ENCODE data around the gene ABCF2. TPM values are rescaled to one million over a fixed set of nuclear protein-coding genes. Genes with fewer than 3 reads are reported as not detected.

The ABCF2 gene
- total and polyA plus RNA-seq, 5 donors from 2014 or later: 16.3 to 31.4 (median 29.4) TPM

DNA sequence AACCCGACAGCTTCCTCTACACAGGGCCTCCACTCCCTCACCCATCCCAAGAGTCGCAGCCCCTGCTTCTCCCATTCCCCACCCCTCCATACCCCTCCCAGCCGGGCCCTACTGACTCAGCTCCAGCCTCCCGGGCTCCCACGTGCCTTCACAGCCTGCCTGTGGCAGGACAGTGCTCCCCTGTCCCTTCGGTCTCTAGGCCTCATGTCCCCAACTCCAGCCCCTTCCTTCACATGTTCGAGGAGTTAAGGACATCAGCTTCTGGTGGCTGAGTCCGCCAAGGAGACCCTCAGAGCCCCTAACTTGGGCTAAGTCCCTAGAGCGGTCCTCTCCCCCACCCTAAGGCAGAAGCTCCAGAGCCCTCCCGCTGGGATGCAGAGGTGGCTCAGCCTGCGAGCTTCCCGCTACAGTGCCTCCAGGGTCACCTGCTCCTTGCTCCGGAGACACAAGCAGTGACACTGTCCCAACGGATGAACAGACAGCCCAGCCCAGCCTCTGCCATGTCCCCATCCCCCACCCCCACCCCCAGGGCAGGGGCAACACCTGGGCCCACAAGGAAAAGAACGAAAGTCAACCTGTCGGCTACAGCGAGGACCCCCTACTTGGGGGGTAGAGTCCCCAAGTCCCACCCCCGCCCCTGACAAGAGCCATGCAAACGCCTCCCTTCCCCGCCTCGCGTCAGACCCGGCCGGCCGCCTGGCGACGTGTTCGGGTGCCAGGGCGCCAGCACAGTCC, 20.8 kb upstream of the ABCF2 start:
- peaks cover 20% of the 10 kb centered on the region for H3K27me3 ChIP-seq (ENCODE audit: control insufficient read depth, insufficient read depth, low read length)
- H3K27ac ChIP-seq (ENCODE audit: insufficient read depth, low read length, poor library complexity, severe bottlenecking): no peak overlapping the region
- no peaks in the 10 kb centered on the region for H3K9me3 ChIP-seq (ENCODE audit: control insufficient read depth in 2 of 2, low read length in 2 of 2)
- ATAC-seq (ENCODE audit: low read depth in 2 of 2) (no peak), DNase-seq (no peak)
- peaks cover 55% of the 10 kb centered on the region for H3K4me1 ChIP-seq (ENCODE audit: control insufficient read depth, insufficient read depth, low read length, poor library complexity, severe bottlenecking)
- peak overlapping the region in 3 of 4 donors; percentile 78 to 84 (median 78) for H3K4me3 Mint-ChIP-seq
- H3K36me3 Mint-ChIP-seq: no peaks in the 10 kb centered on the region
- no peaks in the 10 kb centered on the region for H3K36me3 ChIP-seq (ENCODE audit: control insufficient read depth, insufficient read depth, low read length)
- H3K9me3 Mint-ChIP-seq: peaks cover 0 to 3% (median 0%) of the 10 kb centered on the region in 7 donors
- H3K4me3 ChIP-seq (ENCODE audit: low read depth, low read length): no peak overlapping the region
- peaks cover 76% of the 10 kb centered on the region for H3K27me3 Mint-ChIP-seq
- peaks cover 5 to 74% (median 21%) of the 10 kb centered on the region in 4 donors for H3K4me1 Mint-ChIP-seq
- no peak overlapping the region for H3K27ac Mint-ChIP-seq

DNA sequence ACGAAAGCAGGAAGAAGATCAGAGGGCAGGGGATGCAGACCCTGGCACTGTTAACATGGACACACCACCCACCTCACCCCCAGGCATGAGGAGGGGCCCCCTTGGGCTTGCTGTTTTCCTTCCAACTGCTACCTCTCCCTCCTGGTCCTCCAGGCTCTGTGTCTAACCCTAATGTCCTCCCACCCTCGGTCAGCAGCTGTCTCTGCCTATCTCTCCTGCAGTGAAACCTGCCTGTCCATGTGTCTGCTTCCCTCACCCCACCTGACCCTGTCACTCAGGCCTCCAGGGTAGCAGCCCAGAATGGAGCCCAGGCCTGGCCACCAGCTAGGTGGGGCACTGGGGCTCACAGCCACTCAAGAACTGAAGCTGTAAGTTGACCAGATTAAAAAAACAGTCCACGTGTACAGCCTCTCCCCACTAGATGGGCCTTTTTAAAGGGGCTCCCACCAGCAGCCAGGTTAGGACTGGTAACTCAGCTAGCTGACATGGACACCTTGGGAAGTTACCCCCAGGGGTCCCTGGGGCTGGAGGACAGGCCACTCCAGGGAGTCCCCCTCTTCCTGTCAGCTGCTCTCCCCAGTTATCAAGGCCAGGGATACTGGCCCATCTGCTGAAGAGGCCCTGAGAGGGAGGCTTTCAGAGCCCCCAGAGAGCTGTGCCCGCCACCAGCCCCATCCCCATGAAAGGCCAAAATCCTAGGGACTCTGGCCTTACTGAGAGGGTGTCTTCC, 20.0 kb upstream of the ABCF2 start:
- H3K4me3 Mint-ChIP-seq: peak overlapping the region; percentile 52 to 84 (median 70)
- Histone ChIP-seq H3K27ac (ENCODE audit: insufficient read depth, low read length, poor library complexity, severe bottlenecking) (no peak overlapping the region), H3K36me3 (ENCODE audit: control insufficient read depth, insufficient read depth, low read length) (no peaks in the 10 kb centered on the region), H3K9me3 (ENCODE audit: control insufficient read depth in 2 of 2, low read length in 2 of 2) (no peaks in the 10 kb centered on the region), H3K4me1 (ENCODE audit: control insufficient read depth, insufficient read depth, low read length, poor library complexity, severe bottlenecking) (peaks cover 54% of the 10 kb centered on the region), H3K27me3 (ENCODE audit: control insufficient read depth, insufficient read depth, low read length) (peaks cover 20% of the 10 kb centered on the region), H3K4me3 (ENCODE audit: low read depth, low read length) (no peak overlapping the region)
- H3K27me3 Mint-ChIP-seq: peaks cover 68% of the 10 kb centered on the region
- H3K9me3 Mint-ChIP-seq: peaks cover 0 to 3% (median 0%) of the 10 kb centered on the region in 7 donors
- DNase-seq (no peak), ATAC-seq (ENCODE audit: low read depth in 2 of 2) (no peak)
- no peaks in the 10 kb centered on the region for H3K36me3 Mint-ChIP-seq
- no peak overlapping the region for H3K27ac Mint-ChIP-seq
- H3K4me1 Mint-ChIP-seq: peaks cover 5 to 69% (median 21%) of the 10 kb centered on the region in 4 donors

DNA sequence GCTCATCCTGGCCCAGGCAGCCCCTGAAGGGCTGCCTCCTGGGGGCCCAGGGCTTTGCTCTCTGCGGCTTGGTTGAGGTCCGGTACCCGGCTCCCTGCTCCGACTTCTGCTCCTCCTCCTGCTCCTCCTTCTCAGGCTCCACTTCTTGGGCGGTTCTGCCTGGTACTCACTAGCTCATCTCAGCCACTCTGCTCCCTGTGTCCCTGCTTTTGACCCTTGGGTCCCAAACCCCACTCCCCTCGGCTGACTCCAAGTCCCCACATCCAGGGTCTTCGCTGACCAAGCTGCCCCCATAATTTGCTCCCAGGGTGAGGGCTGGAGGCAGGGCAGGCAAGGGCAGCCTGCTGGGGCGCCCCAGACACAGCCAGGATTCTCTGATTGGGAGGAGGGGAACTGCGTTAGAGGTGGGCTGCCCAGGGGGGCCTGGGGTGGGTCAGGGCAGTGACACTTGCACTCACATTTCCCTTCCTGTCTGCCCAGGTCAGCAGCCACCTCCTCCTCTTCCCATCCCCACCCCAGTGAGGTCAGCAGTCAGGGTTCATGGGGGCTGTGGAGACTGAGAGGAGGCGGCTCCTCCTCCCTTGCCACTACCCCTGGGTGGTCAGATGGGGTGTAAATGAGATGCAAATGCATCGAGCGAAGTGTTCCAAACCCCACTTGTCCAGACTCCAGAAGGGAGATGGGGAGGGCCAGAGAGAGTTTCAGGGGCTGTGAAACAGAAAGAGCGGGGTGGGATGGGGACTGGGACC, 19.3 kb upstream of the ABCF2 start:
- DNase-seq (no peak), ATAC-seq (ENCODE audit: low read depth in 2 of 2) (no peak)
- Mint-ChIP-seq H3K36me3 (no peaks in the 10 kb centered on the region), H3K9me3 (peaks cover 0 to 3% (median 0%) of the 10 kb centered on the region in 7 donors), H3K4me3 (peak overlapping the region; percentile 54 to 71 (median 63)), H3K27me3 (peaks cover 66% of the 10 kb centered on the region), H3K27ac (no peak overlapping the region), H3K4me1 (peaks cover 5 to 68% (median 21%) of the 10 kb centered on the region in 4 donors)
- Histone ChIP-seq H3K9me3 (ENCODE audit: control insufficient read depth in 2 of 2, low read length in 2 of 2) (no peaks in the 10 kb centered on the region), H3K4me1 (ENCODE audit: control insufficient read depth, insufficient read depth, low read length, poor library complexity, severe bottlenecking) (peaks cover 52% of the 10 kb centered on the region), H3K27me3 (ENCODE audit: control insufficient read depth, insufficient read depth, low read length) (peaks cover 20% of the 10 kb centered on the region), H3K36me3 (ENCODE audit: control insufficient read depth, insufficient read depth, low read length) (no peaks in the 10 kb centered on the region), H3K27ac (ENCODE audit: insufficient read depth, low read length, poor library complexity, severe bottlenecking) (no peak overlapping the region), H3K4me3 (ENCODE audit: low read depth, low read length) (no peak overlapping the region)

DNA sequence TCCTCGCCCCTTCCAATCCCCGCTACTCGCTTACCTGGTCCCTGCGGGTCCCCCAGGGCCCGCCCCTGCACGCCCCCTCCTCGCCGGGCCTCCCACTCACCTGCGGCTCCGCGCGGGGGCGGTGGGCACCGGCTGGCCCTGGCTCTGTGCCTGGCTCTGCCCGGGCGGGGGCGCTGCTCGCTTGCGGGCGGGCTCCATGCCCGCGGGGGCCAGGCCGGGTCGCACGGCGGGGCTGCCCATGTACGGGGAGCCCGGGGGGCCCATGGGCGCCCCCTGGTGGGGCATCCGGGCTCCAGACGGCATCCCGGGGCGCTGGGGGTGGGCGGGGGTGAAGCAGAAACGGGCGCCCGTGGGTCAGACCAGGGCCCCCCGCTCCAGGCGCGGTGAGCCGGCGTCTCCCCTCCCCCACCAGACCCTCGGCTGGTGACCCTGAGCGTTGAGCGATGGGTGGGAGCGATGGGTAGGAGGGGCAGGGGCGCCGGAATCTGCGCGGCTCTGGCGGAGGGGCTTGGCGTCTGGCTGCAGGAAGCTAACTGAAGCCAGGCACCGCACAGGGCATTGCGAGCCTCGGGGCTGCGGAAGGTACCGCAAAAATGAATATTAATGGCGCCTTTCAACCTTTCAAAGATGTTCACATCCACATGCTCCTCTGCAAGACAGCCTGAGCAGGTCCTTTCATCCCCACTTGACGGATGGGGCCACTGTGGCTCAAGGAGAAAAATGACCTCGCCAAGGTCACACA, 18.5 kb upstream of the ABCF2 start:
- no peaks in the 10 kb centered on the region for H3K9me3 ChIP-seq (ENCODE audit: control insufficient read depth in 2 of 2, low read length in 2 of 2)
- no peak overlapping the region for H3K27ac ChIP-seq (ENCODE audit: insufficient read depth, low read length, poor library complexity, severe bottlenecking)
- no peak overlapping the region for H3K4me3 ChIP-seq (ENCODE audit: low read depth, low read length)
- DNase-seq (peak; percentile 51 to 66 (median 57)), ATAC-seq (ENCODE audit: low read depth in 2 of 2) (peak; percentile 64 to 72)
- no peak overlapping the region for H3K27ac Mint-ChIP-seq
- H3K9me3 Mint-ChIP-seq: peaks cover 0 to 2% (median 0%) of the 10 kb centered on the region in 7 donors
- peaks cover 58% of the 10 kb centered on the region for H3K27me3 Mint-ChIP-seq
- H3K27me3 ChIP-seq (ENCODE audit: control insufficient read depth, insufficient read depth, low read length): peaks cover 13% of the 10 kb centered on the region
- no peaks in the 10 kb centered on the region for H3K36me3 Mint-ChIP-seq
- H3K36me3 ChIP-seq (ENCODE audit: control insufficient read depth, insufficient read depth, low read length): no peaks in the 10 kb centered on the region
- H3K4me3 Mint-ChIP-seq: peak overlapping the region; percentile 54 to 87 (median 63)
- peaks cover 52% of the 10 kb centered on the region for H3K4me1 ChIP-seq (ENCODE audit: control insufficient read depth, insufficient read depth, low read length, poor library complexity, severe bottlenecking)
- peaks cover 5 to 60% (median 20%) of the 10 kb centered on the region in 4 donors for H3K4me1 Mint-ChIP-seq

DNA sequence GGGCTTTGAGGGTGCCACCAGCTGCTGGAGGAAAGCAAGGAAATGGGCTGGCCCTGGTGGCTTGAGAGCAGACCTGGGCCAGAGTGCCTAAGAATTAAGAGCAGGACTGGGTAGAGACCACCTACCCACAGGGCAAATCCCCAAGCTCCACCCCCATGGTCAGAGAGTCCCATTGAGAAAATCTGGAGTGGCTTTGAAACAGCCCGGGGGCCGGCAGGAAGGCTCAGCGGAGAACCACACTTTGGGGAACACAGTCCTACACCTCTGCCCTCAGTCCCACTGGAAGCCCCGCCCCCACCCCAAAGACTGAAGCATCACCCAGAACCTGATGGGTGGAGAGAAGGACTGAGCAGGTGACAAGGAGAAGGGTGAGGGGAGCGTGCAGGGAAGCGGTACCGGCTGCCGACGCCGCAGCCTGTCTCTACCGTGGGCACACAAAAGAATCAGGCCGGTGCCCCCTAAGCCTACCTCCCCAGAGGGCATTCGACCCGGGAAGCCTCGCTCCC, 17.9 kb upstream of the ABCF2 start:
- H3K4me3 ChIP-seq (ENCODE audit: low read depth, low read length): no peak overlapping the region
- no peaks in the 10 kb centered on the region for H3K36me3 Mint-ChIP-seq
- ATAC-seq (ENCODE audit: low read depth in 2 of 2) (no peak), DNase-seq (no peak)
- peak overlapping the region; percentile 41 to 91 (median 78) for H3K4me3 Mint-ChIP-seq
- peaks cover 10% of the 10 kb centered on the region for H3K27me3 ChIP-seq (ENCODE audit: control insufficient read depth, insufficient read depth, low read length)
- peaks cover 0 to 2% (median 0%) of the 10 kb centered on the region in 7 donors for H3K9me3 Mint-ChIP-seq
- peaks cover 5 to 54% (median 21%) of the 10 kb centered on the region in 4 donors for H3K4me1 Mint-ChIP-seq
- peaks cover 52% of the 10 kb centered on the region for H3K27me3 Mint-ChIP-seq
- H3K27ac Mint-ChIP-seq: no peak overlapping the region
- H3K36me3 ChIP-seq (ENCODE audit: control insufficient read depth, insufficient read depth, low read length): no peaks in the 10 kb centered on the region
- no peak overlapping the region for H3K27ac ChIP-seq (ENCODE audit: insufficient read depth, low read length, poor library complexity, severe bottlenecking)
- peaks cover 52% of the 10 kb centered on the region for H3K4me1 ChIP-seq (ENCODE audit: control insufficient read depth, insufficient read depth, low read length, poor library complexity, severe bottlenecking)
- no peaks in the 10 kb centered on the region for H3K9me3 ChIP-seq (ENCODE audit: control insufficient read depth in 2 of 2, low read length in 2 of 2)

DNA sequence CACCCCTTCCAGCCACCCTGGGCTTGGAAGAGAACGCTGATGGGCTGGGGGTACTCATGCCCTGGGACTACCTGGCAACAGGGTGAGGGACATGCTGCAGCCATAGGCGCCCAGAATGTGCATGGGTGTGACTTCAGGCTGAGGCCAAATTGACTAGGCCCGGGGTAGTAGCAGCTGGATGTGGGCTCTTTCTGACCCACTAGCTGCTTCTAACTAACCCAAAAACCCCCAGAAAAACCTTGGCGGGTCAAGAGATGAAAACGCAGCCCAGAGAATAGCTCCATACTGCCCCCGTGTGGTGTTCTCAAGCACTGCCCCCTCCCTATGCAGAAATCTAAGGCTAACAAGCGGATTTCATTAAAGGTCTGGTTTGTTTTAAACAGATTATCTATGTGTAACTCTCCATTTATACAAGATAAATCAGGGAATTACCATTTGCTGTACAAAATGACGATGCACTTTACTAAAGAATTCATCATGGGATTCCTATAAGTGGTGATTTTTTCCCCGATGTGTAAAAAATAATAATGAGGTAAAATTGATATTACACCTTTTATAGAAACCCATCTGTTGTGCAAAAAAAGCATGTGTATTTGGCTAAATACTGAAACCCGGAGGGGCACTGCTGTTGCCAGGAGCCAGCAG, 17.3 kb upstream of the ABCF2 start:
- Histone ChIP-seq H3K27me3 (ENCODE audit: control insufficient read depth, insufficient read depth, low read length) (peaks cover 9% of the 10 kb centered on the region), H3K4me3 (ENCODE audit: low read depth, low read length) (no peak overlapping the region), H3K27ac (ENCODE audit: insufficient read depth, low read length, poor library complexity, severe bottlenecking) (no peak overlapping the region), H3K4me1 (ENCODE audit: control insufficient read depth, insufficient read depth, low read length, poor library complexity, severe bottlenecking) (peaks cover 50% of the 10 kb centered on the region), H3K9me3 (ENCODE audit: control insufficient read depth in 2 of 2, low read length in 2 of 2) (no peaks in the 10 kb centered on the region), H3K36me3 (ENCODE audit: control insufficient read depth, insufficient read depth, low read length) (no peaks in the 10 kb centered on the region)
- H3K27me3 Mint-ChIP-seq: peaks cover 46% of the 10 kb centered on the region
- H3K9me3 Mint-ChIP-seq: peaks cover 0 to 2% (median 0%) of the 10 kb centered on the region in 7 donors
- no peak for ATAC-seq (ENCODE audit: low read depth in 2 of 2)
- peaks cover 5 to 50% (median 20%) of the 10 kb centered on the region in 4 donors for H3K4me1 Mint-ChIP-seq
- peak; percentile 33 to 74 (median 54) for DNase-seq
- peak overlapping the region; percentile 41 to 91 (median 82) for H3K4me3 Mint-ChIP-seq
- H3K36me3 Mint-ChIP-seq: no peaks in the 10 kb centered on the region
- no peak overlapping the region for H3K27ac Mint-ChIP-seq
